K562 (cell line): Measurements from ENCODE around the gene RRAD. TPM values are rescaled to one million over a fixed set of nuclear protein-coding genes. Genes with fewer than 3 reads are reported as not detected.

Experiments
- BRCA1 ChIP-seq, 2 experiments: fragments of 450-650 bp in 1 of 2; sonication (generic) in 1 of 2; formaldehyde crosslinking in 1 of 2; IDR thresholded peaks; 2 replicates each; pipeline versions ENCODE4 v1.5.0 to v1.6.1; 2017 to 2020; ENCODE audit warnings: mild to moderate bottlenecking in 1 of 2, missing genetic modification reagents in 1 of 2
- BRD9 ChIP-seq: fragments of 450-650 bp; IDR thresholded peaks from 2 replicates; pipeline ENCODE4 v1.6.1; 2018; ENCODE audit warnings: low read depth; ENCODE audit not compliant: partially characterized antibody
- CBFB ChIP-seq: sonication (generic); formaldehyde crosslinking; IDR thresholded peaks from 2 replicates; pipeline ENCODE4 v1.4.0; 2020; ENCODE audit warnings: mild to moderate bottlenecking, missing genetic modification reagents
- GATAD2B ChIP-seq: fragments of 450-650 bp; IDR thresholded peaks from 2 replicates; pipeline ENCODE4 v1.6.1; 2017; ENCODE audit warnings: mild to moderate bottlenecking, borderline replicate concordance
- HMG20A ChIP-seq: fragments of 450-650 bp; formaldehyde crosslinking; conservative IDR thresholded peaks from 2 replicates; pipeline ENCODE4 v1.4.0; 2020; ENCODE audit warnings: mild to moderate bottlenecking, mixed read lengths
- JUN ChIP-seq, 2 experiments: sonication (generic) in 1 of 2; formaldehyde crosslinking in 1 of 2; IDR thresholded peaks; 2 replicates each; pipeline versions ENCODE4 v1.6.1 to v1.8.0; 2012 to 2022; ENCODE audit warnings: borderline replicate concordance in 2 of 2, mild to moderate bottlenecking in 2 of 2, improper control_type of control experiment in 1 of 2, low read depth in 1 of 2, low read length in 1 of 2, missing genetic modification reagents in 1 of 2
- MEF2D ChIP-seq: conservative IDR thresholded peaks from 2 replicates; pipeline ENCODE4 v1.6.1; 2016; ENCODE audit warnings: low read depth, missing genetic modification characterization, missing compliant biosample characterization
- PPARD ChIP-seq: fragments of 250-450 bp; sonication (Bioruptor Pico); IDR thresholded peaks from 2 replicates; pipeline ENCODE4 v1.8.0; 2022; ENCODE audit warnings: inconsistent platforms, mild to moderate bottlenecking, moderate library complexity
- RBM34 ChIP-seq: fragments of 200-400 bp; formaldehyde crosslinking; IDR thresholded peaks from 2 replicates; pipeline ENCODE4 v1.6.1; 2018; ENCODE audit warnings: low read length, borderline replicate concordance; ENCODE audit not compliant: insufficient read depth
- SIX5 ChIP-seq, 2 experiments: IDR thresholded peaks; 2 replicates each; pipeline ENCODE4 v1.6.1; 2011; ENCODE audit warnings: low read length in 2 of 2, borderline replicate concordance in 1 of 2, low read depth in 1 of 2, mild to moderate bottlenecking in 1 of 2, moderate library complexity in 1 of 2; ENCODE audit not compliant: insufficient read depth in 1 of 2
- SMAD3 ChIP-seq: fragments of 450-650 bp; formaldehyde crosslinking; conservative IDR thresholded peaks from 2 replicates; pipeline ENCODE4 v1.4.0; 2020; ENCODE audit warnings: mild to moderate bottlenecking
- SNIP1 ChIP-seq: fragments of 450-650 bp; IDR thresholded peaks from 2 replicates; pipeline ENCODE4 v1.7.1; 2017; ENCODE audit warnings: low read depth, mild to moderate bottlenecking
- THRB ChIP-seq: fragments of 450-650 bp; formaldehyde crosslinking; conservative IDR thresholded peaks from 2 replicates; pipeline ENCODE4 v1.4.0; 2022; ENCODE audit warnings: mild to moderate bottlenecking, missing genetic modification characterization
- ZNF140 ChIP-seq: fragments of 250-450 bp; sonication (Bioruptor Pico); IDR thresholded peaks from 2 replicates; pipeline ENCODE4 v1.8.0; 2021; ENCODE audit warnings: moderate library complexity, mild to moderate bottlenecking, inconsistent platforms
- ZNF707 ChIP-seq: fragments of 250-450 bp; sonication (Bioruptor Pico); conservative IDR thresholded peaks from 2 replicates; pipeline ENCODE4 v1.8.0; 2022; ENCODE audit warnings: inconsistent platforms, mild to moderate bottlenecking, moderate library complexity
- polyA plus RNA-seq, 8 experiments: library from polyadenylated mRNA; depleted of rRNA in 4 of 8; stranded (reverse) in 5 of 8; unstranded in 3 of 8; fragments of >200 nt; fragmentation: Nextera tagmentation in 2 of 8; fragmentation: Illumina TruSeq in 1 of 8; extraction: Ambion mirVana in 2 of 8; extraction: Trizol in 1 of 8; gene quantifications; 2 replicates each; pipeline versions ENCODE4 v1.2.1 to v1.2.3, GENCODE V29; 2011 to 2014; ENCODE audit warnings: inconsistent platforms in 1 of 8, missing spikeins in 1 of 8
- total RNA-seq, 7 experiments: library from RNA; depleted of rRNA in 6 of 7; stranded (reverse); fragments of >200 nt in 6 of 7; fragmentation: Illumina TruSeq in 2 of 7; extraction: Trizol in 2 of 7; gene quantifications; 2 replicates each; pipeline versions ENCODE4 v1.2.1 to v1.2.3, GENCODE V29; 2011 to 2021; ENCODE audit warnings: low replicate concordance in 1 of 7
- TF ChIP-seq, protein P1 (sequence below): sonication (generic); formaldehyde crosslinking; IDR thresholded peaks from 2 replicates; pipeline ENCODE4 v1.9.0; 2022; ENCODE audit warnings: mild to moderate bottlenecking, missing genetic modification reagents
- TF ChIP-seq, protein P2 (sequence below): fragments of 450-650 bp; IDR thresholded peaks from 2 replicates; pipeline ENCODE4 v1.6.1; 2016; ENCODE audit warnings: low read depth

RRAD gene
- total and polyA plus RNA-seq, 9 of the 15 experiments (the other 6 are each of a cell fraction or from before 2014, with no cell fraction given): 0.09 to 0.20 (median 0.13) TPM; not detected in 5

GRCh38 chr16:66899945-66900710 is 25.2 kb downstream of the RRAD start (continued):
- TF ChIP-seq JUN (IDR thresholded peaks at IDR 0.05; ENCODE audit: borderline replicate concordance, low read depth, low read length): peak; percentile 99
- TF ChIP-seq JUN (CRISPR knock-in tag; IDR thresholded peaks at IDR 0.05; ENCODE audit: borderline replicate concordance): peak; percentile 89; the same call in 1 of the 2 replicates
- no peak for TF ChIP-seq CBFB (CRISPR knock-in tag)
- TF ChIP-seq GATAD2B: peak; percentile 86; the same call in 1 of the 2 replicates
- TF ChIP-seq RBM34: no peak
- no peak for TF ChIP-seq SIX5 (IDR thresholded peaks at IDR 0.05; ENCODE audit: borderline replicate concordance in 1 of 2, insufficient read depth in 1 of 2, low read depth in 1 of 2, low read length in 2 of 2)
- TF ChIP-seq THRB: no peak
- no peak for TF ChIP-seq HMG20A
- TF ChIP-seq, protein P1, sequence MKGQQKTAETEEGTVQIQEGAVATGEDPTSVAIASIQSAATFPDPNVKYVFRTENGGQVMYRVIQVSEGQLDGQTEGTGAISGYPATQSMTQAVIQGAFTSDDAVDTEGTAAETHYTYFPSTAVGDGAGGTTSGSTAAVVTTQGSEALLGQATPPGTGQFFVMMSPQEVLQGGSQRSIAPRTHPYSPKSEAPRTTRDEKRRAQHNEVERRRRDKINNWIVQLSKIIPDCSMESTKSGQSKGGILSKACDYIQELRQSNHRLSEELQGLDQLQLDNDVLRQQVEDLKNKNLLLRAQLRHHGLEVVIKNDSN (CRISPR knock-in tag): peak; percentile 81
- TF ChIP-seq ZNF140 (CRISPR knock-in tag): no peak
- TF ChIP-seq PPARD: no peak
- TF ChIP-seq SNIP1: no peak
- TF ChIP-seq MEF2D: no peak
- TF ChIP-seq, protein P2, sequence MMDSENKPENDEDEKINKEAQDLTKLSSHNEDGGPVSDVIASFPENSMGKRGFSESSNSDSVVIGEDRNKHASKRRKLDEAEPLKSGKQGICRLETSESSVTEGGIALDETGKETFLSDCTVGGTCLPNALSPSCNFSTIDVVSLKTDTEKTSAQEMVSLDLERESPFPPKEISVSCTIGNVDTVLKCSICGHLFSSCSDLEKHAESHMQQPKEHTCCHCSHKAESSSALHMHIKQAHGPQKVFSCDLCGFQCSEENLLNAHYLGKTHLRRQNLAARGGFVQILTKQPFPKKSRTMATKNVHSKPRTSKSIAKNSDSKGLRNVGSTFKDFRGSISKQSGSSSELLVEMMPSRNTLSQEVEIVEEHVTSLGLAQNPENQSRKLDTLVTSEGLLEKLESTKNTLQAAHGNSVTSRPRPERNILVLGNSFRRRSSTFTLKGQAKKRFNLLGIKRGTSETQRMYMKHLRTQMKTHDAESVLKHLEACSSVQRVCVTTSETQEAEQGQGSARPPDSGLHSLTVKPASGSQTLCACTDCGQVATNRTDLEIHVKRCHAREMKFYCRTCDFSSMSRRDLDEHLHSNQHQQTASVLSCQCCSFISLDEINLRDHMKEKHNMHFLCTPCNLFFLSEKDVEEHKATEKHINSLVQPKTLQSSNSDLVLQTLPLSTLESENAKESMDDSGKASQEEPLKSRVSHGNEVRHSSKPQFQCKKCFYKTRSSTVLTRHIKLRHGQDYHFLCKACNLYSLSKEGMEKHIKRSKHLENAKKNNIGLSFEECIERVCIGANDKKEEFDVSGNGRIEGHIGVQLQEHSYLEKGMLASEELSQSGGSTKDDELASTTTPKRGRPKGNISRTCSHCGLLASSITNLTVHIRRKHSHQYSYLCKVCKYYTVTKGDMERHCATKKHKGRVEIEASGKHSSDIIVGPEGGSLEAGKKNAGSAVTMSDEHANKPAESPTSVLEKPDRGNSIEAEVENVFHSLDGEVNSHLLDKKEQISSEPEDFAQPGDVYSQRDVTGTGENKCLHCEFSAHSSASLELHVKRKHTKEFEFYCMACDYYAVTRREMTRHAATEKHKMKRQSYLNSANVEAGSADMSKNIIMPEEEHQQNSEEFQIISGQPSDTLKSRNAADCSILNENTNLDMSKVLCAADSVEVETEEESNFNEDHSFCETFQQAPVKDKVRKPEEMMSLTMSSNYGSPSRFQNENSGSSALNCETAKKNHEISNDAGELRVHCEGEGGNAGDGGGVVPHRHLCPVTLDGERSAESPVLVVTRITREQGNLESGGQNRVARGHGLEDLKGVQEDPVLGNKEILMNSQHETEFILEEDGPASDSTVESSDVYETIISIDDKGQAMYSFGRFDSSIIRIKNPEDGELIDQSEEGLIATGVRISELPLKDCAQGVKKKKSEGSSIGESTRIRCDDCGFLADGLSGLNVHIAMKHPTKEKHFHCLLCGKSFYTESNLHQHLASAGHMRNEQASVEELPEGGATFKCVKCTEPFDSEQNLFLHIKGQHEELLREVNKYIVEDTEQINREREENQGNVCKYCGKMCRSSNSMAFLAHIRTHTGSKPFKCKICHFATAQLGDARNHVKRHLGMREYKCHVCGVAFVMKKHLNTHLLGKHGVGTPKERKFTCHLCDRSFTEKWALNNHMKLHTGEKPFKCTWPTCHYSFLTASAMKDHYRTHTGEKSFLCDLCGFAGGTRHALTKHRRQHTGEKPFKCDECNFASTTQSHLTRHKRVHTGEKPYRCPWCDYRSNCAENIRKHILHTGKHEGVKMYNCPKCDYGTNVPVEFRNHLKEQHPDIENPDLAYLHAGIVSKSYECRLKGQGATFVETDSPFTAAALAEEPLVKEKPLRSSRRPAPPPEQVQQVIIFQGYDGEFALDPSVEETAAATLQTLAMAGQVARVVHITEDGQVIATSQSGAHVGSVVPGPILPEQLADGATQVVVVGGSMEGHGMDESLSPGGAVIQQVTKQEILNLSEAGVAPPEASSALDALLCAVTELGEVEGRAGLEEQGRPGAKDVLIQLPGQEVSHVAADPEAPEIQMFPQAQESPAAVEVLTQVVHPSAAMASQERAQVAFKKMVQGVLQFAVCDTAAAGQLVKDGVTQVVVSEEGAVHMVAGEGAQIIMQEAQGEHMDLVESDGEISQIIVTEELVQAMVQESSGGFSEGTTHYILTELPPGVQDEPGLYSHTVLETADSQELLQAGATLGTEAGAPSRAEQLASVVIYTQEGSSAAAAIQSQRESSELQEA: no peak
- no peak for TF ChIP-seq BRCA1 (IDR thresholded peaks at IDR 0.05)
- TF ChIP-seq BRCA1 (CRISPR knock-in tag; IDR thresholded peaks at IDR 0.05): no peak
- no peak for TF ChIP-seq SMAD3 (CRISPR knock-in tag)
- peak; percentile 92 for TF ChIP-seq BRD9
- TF ChIP-seq ZNF707 (CRISPR knock-in tag): no peak
